Measurements from ENCODE around the gene PTH.

Gene PTH

GRCh38 chr11:13495929-13496328 is at the start of gene PTH:
Gene PTH, minus strand, starts transcription at chr11:13495997. Its CDS starts 3,142 bp downstream, at chr11:13492855.
- DNase-seq (ENCODE audit: low read depth in 2 of 2, low spot score in 1 of 2): no peak

GRCh38 chr11:13538044-13538443 is 42.2 kb upstream of the PTH start:
- DNase-seq (ENCODE audit: low read depth in 2 of 2, low spot score in 1 of 2): no peak

GRCh38 chr11:13535819-13536218 is 40.0 kb upstream of the PTH start:
- no peak for DNase-seq (ENCODE audit: low read depth in 2 of 2, low spot score in 1 of 2)

- no peak for DNase-seq (ENCODE audit: low read depth in 2 of 2, low spot score in 1 of 2)
Observed at GRCh38 chr11:13534358-13534757, 38.6 kb upstream of the PTH start.

GRCh38 chr11:13525257-13525656 is 29.5 kb upstream of the PTH start:
- DNase-seq (ENCODE audit: low read depth in 2 of 2, low spot score in 1 of 2): no peak

- DNase-seq (ENCODE audit: low read depth in 2 of 2, low spot score in 1 of 2): no peak
Observed at GRCh38 chr11:13503393-13503792, 7.6 kb upstream of the PTH start.

- no peak for DNase-seq (ENCODE audit: low read depth in 2 of 2, low spot score in 1 of 2)
Observed at GRCh38 chr11:13502492-13502891, 6.7 kb upstream of the PTH start.

GRCh38 chr11:13494051-13494450 is 1.7 kb downstream of the PTH start:
- DNase-seq (ENCODE audit: low read depth in 2 of 2, low spot score in 1 of 2): no peak

- DNase-seq (ENCODE audit: low read depth in 2 of 2, low spot score in 1 of 2): no peak
Observed at GRCh38 chr11:13487661-13488030, 8.2 kb downstream of the PTH start.

- DNase-seq (ENCODE audit: low read depth in 2 of 2, low spot score in 1 of 2): peak; percentile 42 to 53
Observed at GRCh38 chr11:13486926-13487660, 8.7 kb downstream of the PTH start.

- no peak for DNase-seq (ENCODE audit: low read depth in 2 of 2, low spot score in 1 of 2)
Observed at GRCh38 chr11:13480198-13480597, 15.6 kb downstream of the PTH start.

GRCh38 chr11:13479688-13480087 is 16.1 kb downstream of the PTH start:
- DNase-seq (ENCODE audit: low read depth in 2 of 2, low spot score in 1 of 2): no peak

GRCh38 chr11:13475091-13475490 is 20.7 kb downstream of the PTH start:
- no peak for DNase-seq (ENCODE audit: low read depth in 2 of 2, low spot score in 1 of 2)

GRCh38 chr11:13473013-13473722 is 22.6 kb downstream of the PTH start:
- DNase-seq (ENCODE audit: low read depth in 2 of 2, low spot score in 1 of 2): no peak

- no peak for DNase-seq (ENCODE audit: low read depth in 2 of 2, low spot score in 1 of 2)
Observed at GRCh38 chr11:13468750-13469149, 27.0 kb downstream of the PTH start.

- no peak for DNase-seq (ENCODE audit: low read depth in 2 of 2, low spot score in 1 of 2)
Observed at GRCh38 chr11:13465909-13466371, 29.9 kb downstream of the PTH start.

- DNase-seq (ENCODE audit: low read depth in 2 of 2, low spot score in 1 of 2): no peak
Observed at GRCh38 chr11:13463779-13464290, 32.0 kb downstream of the PTH start.

- DNase-seq (ENCODE audit: low read depth in 2 of 2, low spot score in 1 of 2): peak; percentile 65 to 84
Observed at GRCh38 chr11:13462901-13463778, 32.7 kb downstream of the PTH start, which contains the start of gene BTBD10. Gene BTBD10, minus strand, starts transcription at chr11:13463222. Its CDS starts 18,098 bp downstream, at chr11:13445124.

GRCh38 chr11:13462311-13462900 is 33.4 kb downstream of the PTH start:
- peak; percentile 16 to 24 for DNase-seq (ENCODE audit: low read depth in 2 of 2, low spot score in 1 of 2)

- DNase-seq (ENCODE audit: low read depth in 2 of 2, low spot score in 1 of 2): no peak
Observed at GRCh38 chr11:13461291-13461690, 34.5 kb downstream of the PTH start.
